Activated naive CD8-positive, alpha-beta T cell treated with anti-CD3 and anti-CD28 coated beads for 36 hours (primary cell): ENCODE results near the gene EVI2A. TPM values are rescaled to one million over a fixed set of nuclear protein-coding genes. Genes with fewer than 3 reads are reported as not detected.
"Not testable (repeated sequence)": the region's sequence is repeated elsewhere in the genome, so short reads cannot be mapped to it uniquely, and the experiment has no call there.

ENCODE experiments used
- DNase-seq: peaks from one replicate; pipeline ENCODE4 v3.0.0; 2021
- H3K27ac Mint-ChIP-seq: one replicate; pipeline ENCODE4 v1.8.0; 2022; ENCODE audit warnings: mild to moderate bottlenecking, moderate library complexity, mixed read lengths
- H3K27me3 Mint-ChIP-seq: one replicate; pipeline ENCODE4 v1.8.0; 2022; ENCODE audit warnings: mild to moderate bottlenecking, mixed read lengths
- H3K36me3 Mint-ChIP-seq: one replicate; pipeline ENCODE4 v1.8.0; 2021; ENCODE audit warnings: mild to moderate bottlenecking, mixed read lengths
- H3K4me1 Mint-ChIP-seq: one replicate; pipeline ENCODE4 v1.8.0; 2021; ENCODE audit warnings: mixed read lengths
- H3K4me3 Mint-ChIP-seq: one replicate; pipeline ENCODE4 v1.8.0; 2022; ENCODE audit warnings: mild to moderate bottlenecking, moderate library complexity, mixed read lengths
- H3K9me3 Mint-ChIP-seq: one replicate; pipeline ENCODE4 v1.8.0; 2022; ENCODE audit warnings: mixed read lengths
- total RNA-seq, 2 experiments: library from RNA; stranded (reverse); gene quantifications; one replicate each; pipeline ENCODE4 v1.2.3, GENCODE V29; 2021

The EVI2A gene
- total RNA-seq, 2 experiments from 2014 or later: 42.4 to 42.7 TPM

GRCh38 chr17:31320791-31321190 is 631 bp downstream of the EVI2A start:
- H3K27ac Mint-ChIP-seq: peak overlapping the region; percentile 91
- peaks cover 32% of the 10 kb centered on the region for H3K4me1 Mint-ChIP-seq
- DNase-seq: no peak
- H3K27me3 Mint-ChIP-seq: no peaks in the 10 kb centered on the region
- peaks cover 2% of the 10 kb centered on the region for H3K9me3 Mint-ChIP-seq
- peak overlapping the region; percentile 85 for H3K4me3 Mint-ChIP-seq
- H3K36me3 Mint-ChIP-seq: peaks cover 22% of the 10 kb centered on the region

- Mint-ChIP-seq H3K27ac (peak overlapping the region; percentile 91), H3K4me3 (peak overlapping the region; percentile 85), H3K36me3 (peaks cover 21% of the 10 kb centered on the region), H3K4me1 (peaks cover 33% of the 10 kb centered on the region), H3K9me3 (peaks cover 2% of the 10 kb centered on the region), H3K27me3 (no peaks in the 10 kb centered on the region)
- no peak for DNase-seq
These were observed 1.2 kb downstream of the EVI2A start for GRCh38 chr17:31320241-31320640.

- peak overlapping the region; percentile 91 for H3K27ac Mint-ChIP-seq
- H3K36me3 Mint-ChIP-seq: peaks cover 25% of the 10 kb centered on the region
- no peaks in the 10 kb centered on the region for H3K27me3 Mint-ChIP-seq
- DNase-seq: no peak
- peak overlapping the region; percentile 79 for H3K4me3 Mint-ChIP-seq
- peaks cover 5% of the 10 kb centered on the region for H3K9me3 Mint-ChIP-seq
- peaks cover 39% of the 10 kb centered on the region for H3K4me1 Mint-ChIP-seq
These were observed 2.4 kb downstream of the EVI2A start for GRCh38 chr17:31318851-31319661.

GRCh38 chr17:31318298-31318801 is 3.1 kb downstream of the EVI2A start:
- DNase-seq: peak; percentile 36
- Mint-ChIP-seq H3K4me3 (peak overlapping the region; percentile 79), H3K27me3 (no peaks in the 10 kb centered on the region), H3K9me3 (peaks cover 5% of the 10 kb centered on the region), H3K36me3 (peaks cover 26% of the 10 kb centered on the region), H3K27ac (peak overlapping the region; percentile 91), H3K4me1 (peaks cover 37% of the 10 kb centered on the region)

GRCh38 chr17:31314782-31315100 is 6.7 kb downstream of the EVI2A start:
- no peaks in the 10 kb centered on the region for H3K27me3 Mint-ChIP-seq
- peaks cover 49% of the 10 kb centered on the region for H3K4me1 Mint-ChIP-seq
- peak overlapping the region; percentile 89 for H3K27ac Mint-ChIP-seq
- peaks cover 3% of the 10 kb centered on the region for H3K9me3 Mint-ChIP-seq
- peaks cover 30% of the 10 kb centered on the region for H3K36me3 Mint-ChIP-seq
- no peak for DNase-seq
- peak overlapping the region; percentile 32 for H3K4me3 Mint-ChIP-seq

- Mint-ChIP-seq H3K4me1 (peaks cover 51% of the 10 kb centered on the region), H3K27ac (peak within 1 kb of the TSS; percentile 95), H3K36me3 (peaks cover 27% of the 10 kb centered on the region), H3K9me3 (peaks cover 3% of the 10 kb centered on the region), H3K4me3 (peak within 1 kb of the TSS; percentile 89), H3K27me3 (no peaks in the 10 kb centered on the region)
- DNase-seq: no peak
These were observed 7.2 kb downstream of the EVI2A start, which contains the start of gene EVI2B for GRCh38 chr17:31313982-31314781. Gene EVI2B (minus strand): TSS chr17:31314054. CDS start chr17:31305609, 8,445 bp downstream.

- peak overlapping the region; percentile 96 for H3K27ac Mint-ChIP-seq
- not testable (repeated sequence) for H3K9me3 Mint-ChIP-seq, H3K27me3 Mint-ChIP-seq
- H3K36me3 Mint-ChIP-seq: peaks cover 20% of the 10 kb centered on the region
- peaks cover 62% of the 10 kb centered on the region for H3K4me1 Mint-ChIP-seq
- peak overlapping the region; percentile 81 for H3K4me3 Mint-ChIP-seq
- peak; percentile 32 for DNase-seq
These were observed 9.2 kb downstream of the EVI2A start for GRCh38 chr17:31312223-31312622.

- DNase-seq: no peak
- H3K4me1 Mint-ChIP-seq: peaks cover 64% of the 10 kb centered on the region
- H3K27me3 Mint-ChIP-seq: no peaks in the 10 kb centered on the region
- H3K4me3 Mint-ChIP-seq: peak overlapping the region; percentile 81
- peak overlapping the region; percentile 96 for H3K27ac Mint-ChIP-seq
- H3K9me3 Mint-ChIP-seq: peaks cover 3% of the 10 kb centered on the region
- H3K36me3 Mint-ChIP-seq: peaks cover 24% of the 10 kb centered on the region
These were observed 9.9 kb downstream of the EVI2A start for GRCh38 chr17:31311526-31311925.

GRCh38 chr17:31310886-31311285 is 10.5 kb downstream of the EVI2A start:
- Mint-ChIP-seq H3K9me3 (peaks cover 3% of the 10 kb centered on the region), H3K4me1 (peaks cover 64% of the 10 kb centered on the region), H3K27ac (peak overlapping the region; percentile 96), H3K36me3 (peaks cover 29% of the 10 kb centered on the region), H3K4me3 (peak overlapping the region; percentile 81), H3K27me3 (no peaks in the 10 kb centered on the region)
- DNase-seq: peak; percentile 27

GRCh38 chr17:31310260-31310659 is 11.2 kb downstream of the EVI2A start:
- DNase-seq: peak; percentile 25
- Mint-ChIP-seq H3K9me3 (peaks cover 3% of the 10 kb centered on the region), H3K4me1 (peaks cover 66% of the 10 kb centered on the region), H3K27me3 (no peaks in the 10 kb centered on the region), H3K4me3 (peak overlapping the region; percentile 81), H3K27ac (peak overlapping the region; percentile 90), H3K36me3 (peaks cover 35% of the 10 kb centered on the region)

- Mint-ChIP-seq H3K27me3 (no peaks in the 10 kb centered on the region), H3K27ac (peak overlapping the region; percentile 90), H3K9me3 (peaks cover 5% of the 10 kb centered on the region), H3K36me3 (peaks cover 40% of the 10 kb centered on the region), H3K4me1 (peaks cover 71% of the 10 kb centered on the region), H3K4me3 (peak overlapping the region; percentile 81)
- no peak for DNase-seq
These were observed 11.9 kb downstream of the EVI2A start for GRCh38 chr17:31309556-31309955.

- Mint-ChIP-seq H3K27me3 (no peaks in the 10 kb centered on the region), H3K4me3 (peak overlapping the region; percentile 81), H3K27ac (peak overlapping the region; percentile 90), H3K4me1 (peaks cover 71% of the 10 kb centered on the region), H3K36me3 (peaks cover 47% of the 10 kb centered on the region), H3K9me3 (peaks cover 8% of the 10 kb centered on the region)
- DNase-seq: no peak
These were observed 12.8 kb downstream of the EVI2A start for GRCh38 chr17:31308372-31309334.

GRCh38 chr17:31307640-31308039 is 13.8 kb downstream of the EVI2A start:
- Mint-ChIP-seq H3K36me3 (peaks cover 54% of the 10 kb centered on the region), H3K4me3 (peak overlapping the region; percentile 81), H3K9me3 (peaks cover 12% of the 10 kb centered on the region), H3K4me1 (peaks cover 74% of the 10 kb centered on the region), H3K27ac (peak overlapping the region; percentile 90), H3K27me3 (no peaks in the 10 kb centered on the region)
- DNase-seq: no peak

- peaks cover 24% of the 10 kb centered on the region for H3K36me3 Mint-ChIP-seq
- peaks cover 9% of the 10 kb centered on the region for H3K9me3 Mint-ChIP-seq
- H3K27ac Mint-ChIP-seq: no peak overlapping the region
- no peak for DNase-seq
- no peaks in the 10 kb centered on the region for H3K27me3 Mint-ChIP-seq
- H3K4me3 Mint-ChIP-seq: no peak overlapping the region
- peaks cover 27% of the 10 kb centered on the region for H3K4me1 Mint-ChIP-seq
These were observed 21.8 kb downstream of the EVI2A start for GRCh38 chr17:31299624-31300023.
